Uterus (tissue), 4 donors: Measurements from ENCODE around the gene RNF144B. TPM values are rescaled to one million over a fixed set of nuclear protein-coding genes. Genes with fewer than 3 reads are reported as not detected.

Source experiments
- DNase-seq, 2 donors: peaks; one replicate each; pipeline ENCODE4 v3.0.0-alpha.2; 2019 to 2020
- H3K27ac ChIP-seq, 2 donors: fragments of 200-600 bp; sonication (generic); 1 replicate in 1 of 2; 2 replicates in 1 of 2; pipeline ENCODE4 v1.5.1; 2016 to 2018
- H3K27me3 ChIP-seq, 2 donors: fragments of 200-600 bp; sonication (generic); one replicate each; pipeline ENCODE4 v1.5.1; 2018 to 2019; ENCODE audit warnings: control low read depth in 1 of 2
- H3K36me3 ChIP-seq, 2 donors: fragments of 200-600 bp; sonication (generic); one replicate each; pipeline ENCODE4 v1.5.1; 2019; ENCODE audit warnings: control low read depth in 1 of 2
- H3K4me1 ChIP-seq, 2 donors: fragments of 200-600 bp; sonication (generic); one replicate each; pipeline ENCODE4 v1.5.1; 2018 to 2019; ENCODE audit warnings: control low read depth in 1 of 2
- H3K4me3 ChIP-seq, 2 donors: fragments of 200-600 bp; sonication (generic); 1 replicate in 1 of 2; 2 replicates in 1 of 2; pipeline ENCODE4 v1.5.1; 2018 to 2019; ENCODE audit warnings: mild to moderate bottlenecking in 1 of 2
- H3K9me3 ChIP-seq, 2 donors: fragments of 200-600 bp; sonication (generic); one replicate each; pipeline ENCODE4 v1.5.1; 2019; ENCODE audit warnings: control low read depth in 1 of 2
- CTCF ChIP-seq, 4 experiments: fragments of 200-600 bp in 2 of 4; fragments of 450-650 bp in 2 of 4; sonication (generic) in 2 of 4; IDR thresholded peaks; one replicate each; pipeline ENCODE4 v1.5.1; 2016 to 2019; ENCODE audit warnings: antibody characterized with exemption in 4 of 4, mild to moderate bottlenecking in 2 of 4, moderate library complexity in 1 of 4
- POLR2A ChIP-seq, 2 donors: fragments of 450-650 bp; IDR thresholded peaks; one replicate each; pipeline ENCODE4 v1.6.1; 2016; ENCODE audit warnings: antibody characterized with exemption in 2 of 2, mild to moderate bottlenecking in 1 of 2, moderate library complexity in 1 of 2
- intact Hi-C: fragments of 100-400 bp; cut with DNase I; formaldehyde crosslinking; loops from one replicate; pipeline ENCODE4 v1.15.1; 2023; ENCODE audit warnings: low total_unique reads
- total RNA-seq, 4 donors: library from RNA; depleted of rRNA in 3 of 4; stranded (reverse); fragments of >200 nt in 3 of 4; gene quantifications; one replicate each; pipeline versions ENCODE4 v1.1.0 to v1.2.4, GENCODE V29; 2014 to 2023
- donor health status: DM: yes; HTN: yes; CAD: no.

RNF144B gene
- total RNA-seq, 4 donors from 2014 or later: 8.2 to 35.7 (median 23.1) TPM

GRCh38 chr6:18467741-18468502 lies 80.8 kb downstream of the RNF144B start:
- intact Hi-C loops: no loop called here
- no peaks in the 10 kb centered on the region for H3K36me3 ChIP-seq
- H3K9me3 ChIP-seq: no peaks in the 10 kb centered on the region
- H3K27ac ChIP-seq: no peak overlapping the region
- H3K27me3 ChIP-seq: no peaks in the 10 kb centered on the region
- H3K4me1 ChIP-seq: no peaks in the 10 kb centered on the region
- no peak overlapping the region for H3K4me3 ChIP-seq
- DNase-seq: no peak
- TF ChIP-seq CTCF (IDR thresholded peaks at IDR 0.05): no peak
- no peak for TF ChIP-seq POLR2A (IDR thresholded peaks at IDR 0.05)

- TF ChIP-seq POLR2A (IDR thresholded peaks at IDR 0.05) (no peak), CTCF (IDR thresholded peaks at IDR 0.05) (no peak)
- intact Hi-C loops: no loop called here
Observed at GRCh38 chr6:18468503-18468843, 81.3 kb downstream of the RNF144B start.

GRCh38 chr6:18469536-18469935 lies 82.4 kb downstream of the RNF144B start:
- H3K36me3 ChIP-seq: no peaks in the 10 kb centered on the region
- TF ChIP-seq POLR2A (IDR thresholded peaks at IDR 0.05) (no peak), CTCF (IDR thresholded peaks at IDR 0.05) (no peak)
- no peak overlapping the region for H3K4me3 ChIP-seq
- no peak for DNase-seq
- H3K9me3 ChIP-seq: no peaks in the 10 kb centered on the region
- no peaks in the 10 kb centered on the region for H3K4me1 ChIP-seq
- no peaks in the 10 kb centered on the region for H3K27me3 ChIP-seq
- intact Hi-C loops: no loop called here
- no peak overlapping the region for H3K27ac ChIP-seq

More at GRCh38 chr6:18468503-18468843, 81.3 kb downstream of the RNF144B start:
- H3K9me3 ChIP-seq: no peaks in the 10 kb centered on the region
- H3K27ac ChIP-seq: no peak overlapping the region
- no peaks in the 10 kb centered on the region for H3K36me3 ChIP-seq
- no peak for DNase-seq
- H3K4me1 ChIP-seq: no peaks in the 10 kb centered on the region
- no peaks in the 10 kb centered on the region for H3K27me3 ChIP-seq
- no peak overlapping the region for H3K4me3 ChIP-seq

- TF ChIP-seq CTCF (IDR thresholded peaks at IDR 0.05) (no peak), POLR2A (IDR thresholded peaks at IDR 0.05) (no peak)
- no peak overlapping the region for H3K27ac ChIP-seq
- no peaks in the 10 kb centered on the region for H3K36me3 ChIP-seq
Observed at GRCh38 chr6:18471232-18471964, 84.2 kb downstream of the RNF144B start.

GRCh38 chr6:18472941-18473340 lies 85.8 kb downstream of the RNF144B start:
- no peaks in the 10 kb centered on the region for H3K4me1 ChIP-seq
- H3K27me3 ChIP-seq: no peaks in the 10 kb centered on the region
- no peak for TF ChIP-seq CTCF (IDR thresholded peaks at IDR 0.05)
- no peak for TF ChIP-seq POLR2A (IDR thresholded peaks at IDR 0.05)
- no peak for DNase-seq
- H3K4me3 ChIP-seq: no peak overlapping the region
- no peaks in the 10 kb centered on the region for H3K9me3 ChIP-seq
- no peaks in the 10 kb centered on the region for H3K36me3 ChIP-seq
- intact Hi-C loops: no loop called here
- H3K27ac ChIP-seq: no peak overlapping the region

More at GRCh38 chr6:18471232-18471964, 84.2 kb downstream of the RNF144B start:
- intact Hi-C loops: no loop called here
- no peak overlapping the region for H3K4me3 ChIP-seq
- no peaks in the 10 kb centered on the region for H3K27me3 ChIP-seq
- no peaks in the 10 kb centered on the region for H3K9me3 ChIP-seq
- no peaks in the 10 kb centered on the region for H3K4me1 ChIP-seq
- DNase-seq: no peak
